GM19468 (cell line): ENCODE results near the gene HJV.

Experiments used
- ATAC-seq: cut with Tn5 transposase; IDR thresholded peaks from one replicate; pipeline ENCODE4 v1.9.1; 2021; ENCODE audit warnings: mild to moderate bottlenecking, moderate library complexity, moderate number of reproducible peaks; ENCODE audit not compliant: unreplicated experiment; ENCODE audit errors: extremely low read depth

The HJV gene

DNA sequence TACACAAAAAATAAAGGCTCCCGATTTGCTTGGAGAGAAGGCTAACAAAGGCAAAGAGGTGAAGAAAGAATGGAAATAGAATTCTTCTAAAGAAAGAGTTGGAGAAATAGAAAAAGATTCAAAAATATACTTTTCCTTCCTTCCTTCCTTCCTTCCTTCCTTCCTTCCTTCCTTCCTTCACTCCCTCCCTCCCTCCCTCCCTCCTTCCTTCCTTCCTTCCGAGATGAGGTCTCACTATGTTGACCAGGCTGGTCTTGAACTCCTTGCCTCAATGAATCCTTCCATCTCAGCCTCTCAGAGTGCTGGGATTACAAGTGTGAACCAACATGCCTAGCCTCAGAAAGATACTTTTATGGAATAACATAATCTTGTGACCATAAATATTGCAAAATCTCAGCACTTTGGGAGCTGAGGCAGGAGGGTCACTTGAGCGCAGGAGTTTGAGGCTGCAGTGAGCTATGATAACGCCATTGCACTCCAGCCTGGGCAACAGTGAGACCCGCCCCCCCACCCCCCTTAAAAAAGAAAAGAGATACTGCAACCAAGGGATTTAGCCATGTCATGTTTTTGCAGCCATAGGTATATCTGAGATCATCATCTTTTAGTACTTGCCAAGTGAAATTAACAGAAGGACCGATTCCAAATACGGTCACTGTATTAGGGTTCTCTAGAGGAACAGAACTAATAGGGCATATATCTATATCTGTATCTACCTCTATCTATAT, 1.0 kb upstream of the HJV start:
- no peak for ATAC-seq

DNA sequence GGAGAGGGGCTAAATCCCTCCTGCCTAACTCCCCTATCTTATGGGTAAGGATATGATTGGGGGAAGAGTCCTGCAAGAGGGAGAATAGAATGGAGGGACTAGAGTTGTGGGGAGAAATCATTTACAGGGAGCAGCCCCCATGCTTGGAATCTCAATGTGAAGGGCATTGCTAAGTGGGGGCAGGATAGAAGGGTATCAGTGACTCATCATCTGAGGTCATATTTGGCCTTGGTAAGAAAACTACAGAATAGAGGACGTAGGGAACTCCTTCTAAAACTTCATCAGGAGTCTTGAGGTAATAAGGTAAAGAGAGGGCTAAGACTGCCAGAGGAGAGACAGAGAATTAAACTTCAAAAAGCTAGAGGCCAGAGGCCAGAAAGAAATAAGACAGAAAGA, 487 bp downstream of the HJV start:
- no peak for ATAC-seq

DNA sequence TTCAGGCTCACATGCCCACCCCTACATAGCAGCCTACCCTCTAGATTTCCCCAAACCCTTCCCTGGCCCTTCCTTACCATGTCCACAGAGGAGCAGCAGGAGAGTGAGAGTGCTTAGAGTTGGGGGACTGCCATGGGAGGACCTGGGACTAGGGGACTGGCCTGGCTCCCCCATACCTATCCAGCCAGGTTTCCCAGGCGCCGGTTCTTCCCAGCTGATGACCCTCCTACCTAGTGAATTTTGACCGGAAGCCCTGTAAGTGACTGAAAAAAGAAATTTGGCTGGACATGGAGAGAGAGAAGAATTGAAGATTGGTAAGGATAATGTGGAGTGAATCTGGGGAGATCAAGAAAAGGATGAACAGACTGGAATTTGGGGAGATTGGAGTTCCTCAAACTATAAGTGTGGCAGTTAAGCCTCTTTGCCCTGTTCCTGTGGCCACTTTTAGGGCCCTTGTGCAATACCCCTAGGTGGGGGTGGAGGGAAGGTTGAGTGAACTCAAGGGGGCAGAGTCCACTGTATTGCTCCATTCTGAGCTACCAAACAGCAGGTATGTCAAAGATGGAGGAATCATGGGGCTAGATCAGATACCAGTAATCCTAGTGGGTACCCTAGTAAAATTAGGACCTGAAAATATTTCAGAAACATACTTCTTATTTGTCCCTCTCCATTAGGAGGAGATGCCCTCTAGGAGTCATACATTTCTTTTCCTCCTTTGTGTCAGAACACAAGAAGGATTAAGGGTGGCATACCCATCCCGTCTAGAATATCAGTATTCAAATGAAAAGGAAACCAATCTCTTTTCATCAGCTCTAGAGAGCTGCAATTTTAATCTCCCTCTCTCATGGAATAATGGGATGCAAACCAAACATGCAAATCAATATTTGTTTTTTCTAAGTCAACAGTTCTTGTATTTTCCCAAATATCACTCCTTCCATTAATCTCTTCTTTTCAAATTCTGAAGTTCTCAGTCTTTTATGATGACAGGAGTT, 1.2 kb downstream of the HJV start:
- ATAC-seq: no peak

DNA sequence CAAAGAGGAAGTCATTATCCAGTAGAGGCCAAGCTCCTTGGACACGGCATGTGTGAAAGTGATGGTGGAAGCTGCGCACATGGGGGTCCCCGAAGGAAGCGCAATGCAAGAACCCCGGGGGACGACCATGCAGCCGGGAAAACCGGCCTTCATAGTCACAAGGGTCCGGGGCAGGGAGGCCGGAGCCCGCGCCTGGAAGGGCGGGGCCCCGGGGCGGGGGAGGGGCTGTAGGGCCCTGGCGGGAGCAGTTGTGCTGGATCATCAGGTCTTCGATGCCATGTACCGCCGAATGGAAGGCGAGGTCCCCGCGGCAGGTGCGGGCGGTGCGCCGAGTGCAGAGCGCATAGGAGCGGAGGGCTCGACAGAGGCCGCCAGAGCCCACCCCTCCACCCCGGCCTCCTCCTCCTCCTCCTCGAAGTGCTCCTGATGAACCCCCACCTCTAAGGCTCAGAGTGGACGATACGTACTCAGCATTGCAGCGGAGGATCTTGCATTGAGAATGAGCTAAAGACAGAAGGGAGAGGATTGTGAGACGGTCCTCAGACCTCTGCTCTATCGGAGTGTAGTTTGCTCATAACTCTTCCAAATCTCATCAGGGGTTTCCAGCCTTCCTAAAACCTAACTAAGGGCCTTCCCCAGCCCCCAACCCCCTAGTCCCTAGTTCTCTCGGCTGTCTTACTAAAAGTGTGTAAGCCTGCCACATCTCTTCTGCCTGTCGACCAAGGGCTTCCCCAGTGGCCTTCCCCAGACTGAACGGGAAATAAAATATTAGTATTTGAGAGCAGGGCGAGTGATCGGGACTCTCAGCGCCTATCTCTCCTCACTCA, 2.1 kb downstream of the HJV start:
- ATAC-seq: no peak

DNA sequence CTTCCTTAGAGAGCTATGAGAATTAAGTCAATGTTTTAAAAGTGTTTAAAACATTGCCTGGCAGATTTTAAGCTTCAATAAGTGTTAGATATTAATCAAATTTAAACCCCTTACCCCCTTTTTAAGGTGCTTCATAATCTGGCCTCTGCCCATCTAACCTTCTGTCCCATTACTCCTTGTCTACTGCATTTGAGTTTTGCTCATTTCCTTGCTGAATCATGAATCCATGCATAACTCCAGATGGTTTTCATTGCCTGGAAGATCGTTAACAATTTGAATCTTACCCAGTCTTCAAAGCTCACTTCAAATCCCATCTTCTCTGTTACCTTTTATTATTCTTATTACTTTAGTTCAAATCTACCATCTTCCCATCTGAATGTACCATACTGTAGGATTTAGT, 4.6 kb downstream of the HJV start:
- no peak for ATAC-seq

DNA sequence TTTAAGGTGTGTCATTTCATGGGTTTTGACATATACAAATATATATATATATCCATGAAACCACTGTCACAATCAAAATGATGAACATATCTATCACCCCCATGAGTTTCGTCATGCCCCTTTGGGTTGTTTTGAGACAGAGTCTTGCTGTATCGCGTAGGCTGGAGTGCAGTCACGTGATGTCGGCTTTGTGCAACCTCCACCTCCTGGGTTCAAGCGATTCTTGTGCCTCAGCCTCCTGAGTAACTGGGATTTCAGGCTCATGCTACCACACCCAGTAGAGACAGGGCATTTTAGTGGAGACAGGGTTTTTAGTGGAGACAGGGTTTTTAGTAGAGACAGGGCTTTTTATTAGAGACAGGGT, 8.0 kb downstream of the HJV start:
- no peak for ATAC-seq

DNA sequence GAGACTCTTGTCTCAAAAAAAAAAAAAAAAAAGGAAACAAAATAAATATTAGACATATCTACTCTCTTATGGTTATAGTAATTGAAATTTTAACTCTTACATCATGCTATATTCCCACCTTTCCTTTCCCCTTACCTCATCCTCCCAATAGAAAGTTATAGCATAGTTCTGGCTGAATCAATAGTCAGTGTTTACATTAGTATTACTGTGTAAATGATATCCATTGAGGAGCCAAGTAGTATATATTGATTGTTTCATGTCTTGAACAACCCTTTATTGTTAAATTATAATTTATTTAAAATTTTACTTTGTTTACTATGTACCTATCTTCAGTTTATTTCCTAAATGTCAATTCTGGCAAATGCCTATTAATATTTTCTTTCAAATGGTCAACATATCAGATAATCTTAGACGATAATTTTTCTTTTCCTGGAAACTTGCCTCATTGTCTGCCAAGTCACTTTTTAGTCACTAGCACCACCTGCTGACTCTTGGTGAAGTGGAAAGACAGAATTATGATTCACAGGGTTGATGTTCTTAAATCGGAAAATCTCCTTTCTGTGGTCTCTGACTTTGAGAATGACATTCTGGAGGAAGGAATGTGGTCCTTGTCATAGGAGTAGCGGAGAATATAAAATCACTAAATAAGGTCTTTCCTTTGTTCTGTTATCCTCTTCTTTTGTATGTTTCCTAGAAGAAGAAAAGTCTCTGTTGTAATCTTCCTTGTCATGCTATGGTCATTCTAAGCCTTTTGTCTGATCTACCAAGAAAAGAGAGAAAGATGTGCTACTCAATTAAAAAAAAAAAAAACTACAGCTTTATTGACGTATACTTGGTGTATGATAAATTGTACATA, 8.6 kb downstream of the HJV start:
- ATAC-seq: no peak

DNA sequence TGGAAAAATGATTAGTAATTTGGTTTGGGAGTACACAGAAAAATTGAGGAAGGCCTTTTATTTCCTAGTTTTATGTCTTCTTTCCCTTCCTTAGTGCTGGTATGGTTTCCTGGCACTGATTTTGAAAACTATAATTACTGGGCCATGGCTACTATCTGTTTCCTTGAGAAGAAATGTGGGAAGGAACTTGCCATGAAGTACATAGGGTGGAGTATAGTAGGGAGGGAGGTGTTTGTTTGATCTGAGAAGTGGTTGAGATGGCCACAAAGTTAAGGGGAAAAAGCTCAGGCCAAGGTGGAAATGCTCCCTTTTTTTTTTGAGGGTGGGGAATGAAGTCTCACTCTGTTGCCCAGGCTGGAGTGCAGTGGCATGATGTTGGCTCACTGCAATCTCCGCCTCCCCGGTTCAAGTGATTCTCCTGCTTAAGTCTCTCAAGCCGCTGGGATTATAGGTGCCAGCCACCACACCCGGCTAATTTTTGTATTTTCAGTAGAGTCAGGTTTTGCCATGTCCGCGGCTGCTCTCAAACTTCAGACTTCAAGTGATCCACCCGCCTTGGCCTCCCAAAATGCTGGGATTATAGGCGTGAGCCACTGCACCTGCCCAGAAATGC, 11.3 kb downstream of the HJV start:
- ATAC-seq: no peak

DNA sequence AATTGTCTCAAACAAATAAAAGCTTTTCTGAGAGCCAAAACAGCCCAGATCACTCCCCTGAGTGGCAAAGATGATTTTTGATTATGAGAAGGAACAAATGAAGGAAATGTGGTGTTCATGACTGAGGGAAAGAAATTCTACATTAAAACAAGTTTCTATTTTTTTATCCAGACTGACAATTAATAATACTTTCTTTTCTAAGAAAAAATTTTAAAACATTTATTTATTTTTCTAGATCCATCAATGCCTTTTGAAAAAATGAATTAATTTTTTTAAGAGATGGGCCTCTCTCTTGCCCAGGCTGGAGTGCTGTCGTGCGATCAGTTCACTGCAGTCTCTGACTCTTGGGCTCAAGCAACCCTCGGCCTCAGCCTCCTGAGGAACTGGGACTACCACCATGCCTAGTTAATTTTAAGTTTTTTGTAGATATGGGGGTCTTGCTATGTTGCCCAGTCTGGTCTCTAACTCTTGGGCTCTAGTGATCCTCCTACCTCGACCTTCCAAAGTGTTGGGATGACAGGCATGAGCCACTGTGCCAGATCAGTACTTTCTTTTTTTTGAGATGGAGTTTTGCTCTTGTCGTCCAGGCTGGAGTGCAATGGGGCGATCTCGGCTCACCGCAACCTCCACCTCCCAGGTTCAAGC, 13.9 kb downstream of the HJV start:
- ATAC-seq: no peak

DNA sequence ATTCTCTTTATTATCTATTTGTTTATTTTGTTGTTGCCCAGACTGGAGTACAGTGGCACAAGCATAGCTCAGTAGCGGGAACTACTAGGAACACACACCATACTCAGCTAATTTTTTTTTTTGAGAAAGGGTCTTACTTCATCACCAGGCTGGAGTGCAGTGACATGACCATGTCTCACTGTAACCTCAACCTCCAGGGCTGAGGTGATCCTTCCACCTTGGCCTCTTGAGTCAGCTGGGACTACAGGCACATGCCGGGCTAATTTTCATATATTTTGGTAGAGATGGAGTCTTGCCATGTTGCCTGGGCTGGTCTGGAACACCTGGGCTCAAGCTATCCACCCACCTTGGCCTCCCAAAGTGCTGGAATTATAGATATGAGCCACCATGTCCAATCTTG, 19.8 kb downstream of the HJV start:
- ATAC-seq: no peak

DNA sequence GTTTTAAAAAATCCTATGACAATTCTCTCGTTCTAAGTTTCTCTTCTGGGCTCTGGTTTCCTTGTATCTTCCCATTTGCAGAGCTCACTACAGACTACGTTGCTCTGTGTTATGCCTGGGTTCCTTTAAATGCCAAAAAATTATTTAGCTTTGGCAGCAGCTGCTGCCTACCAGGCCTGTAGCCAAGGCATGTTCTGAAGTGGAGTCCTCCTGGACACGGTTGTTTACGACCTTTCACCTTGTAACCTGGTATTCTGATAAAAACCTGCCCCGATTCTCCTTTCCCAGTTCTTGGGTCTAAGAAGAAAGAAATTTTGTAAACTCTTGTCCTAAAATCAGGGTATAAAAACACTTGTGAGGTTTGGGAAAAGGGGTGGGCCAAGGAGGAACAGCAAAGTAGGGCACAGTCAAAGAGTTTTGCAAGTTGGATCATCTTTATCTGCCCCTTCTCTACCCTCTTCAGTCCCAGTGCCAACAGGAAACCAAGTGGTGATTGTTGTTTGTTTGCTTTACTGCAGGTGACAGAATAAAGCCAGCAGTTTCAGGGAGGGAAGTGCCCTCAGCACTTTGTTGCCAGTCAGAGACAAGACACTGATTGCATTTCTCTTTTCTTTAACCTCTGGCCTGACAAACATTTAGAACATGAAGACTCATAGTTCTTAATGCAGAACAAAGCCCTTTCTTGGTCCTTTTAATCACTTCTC, 22.1 kb downstream of the HJV start:
- ATAC-seq: no peak

DNA sequence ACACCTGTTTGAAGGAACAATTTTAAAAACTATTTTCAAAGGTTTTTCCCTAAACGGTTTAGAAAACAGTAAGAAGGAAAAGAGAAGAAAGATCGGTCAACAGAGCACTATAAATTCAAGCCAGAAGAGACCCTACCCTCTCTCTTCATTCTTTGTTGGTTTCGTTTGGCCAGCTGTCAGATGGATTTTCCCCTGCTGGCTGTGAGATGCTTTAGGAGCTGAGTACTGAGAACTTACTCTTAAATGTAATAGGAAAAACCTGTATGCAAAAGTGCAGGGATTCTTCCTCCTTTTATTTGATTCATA, 23.9 kb downstream of the HJV start:
- ATAC-seq: no peak

DNA sequence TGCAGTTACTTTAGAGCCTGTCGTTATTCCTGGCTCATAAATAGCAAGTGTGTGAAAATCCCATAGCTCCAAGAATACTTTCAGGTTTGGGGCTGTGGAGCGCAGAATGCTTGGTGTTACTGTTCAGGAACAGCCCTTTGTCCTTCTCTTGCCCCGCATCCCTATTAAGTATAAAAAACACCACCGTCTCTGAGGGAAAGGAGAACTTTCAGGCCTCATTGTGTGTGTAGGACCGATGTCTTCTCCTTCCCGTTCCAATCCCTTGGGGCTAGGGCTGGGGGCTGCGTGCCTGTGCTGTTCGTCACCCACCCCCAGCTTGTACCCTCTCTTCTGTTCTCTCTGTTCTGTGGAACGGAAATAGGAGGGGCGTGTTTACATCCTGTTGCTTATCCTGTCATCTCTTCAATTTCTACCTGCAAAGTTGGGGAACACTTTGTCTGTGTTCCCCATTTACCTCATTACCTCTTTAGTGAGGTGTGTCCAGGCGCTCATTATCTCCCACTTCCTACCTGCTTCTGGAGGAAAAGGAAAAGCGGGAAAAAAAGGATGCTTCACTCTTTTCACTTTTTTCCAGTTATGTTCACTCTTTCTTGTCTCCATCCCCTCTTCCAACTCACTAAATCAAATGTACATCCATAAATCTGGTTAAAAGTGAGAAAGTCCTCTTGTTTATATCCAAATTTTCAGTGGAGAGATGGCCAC, 24.4 kb downstream of the HJV start:
- ATAC-seq: no peak

DNA sequence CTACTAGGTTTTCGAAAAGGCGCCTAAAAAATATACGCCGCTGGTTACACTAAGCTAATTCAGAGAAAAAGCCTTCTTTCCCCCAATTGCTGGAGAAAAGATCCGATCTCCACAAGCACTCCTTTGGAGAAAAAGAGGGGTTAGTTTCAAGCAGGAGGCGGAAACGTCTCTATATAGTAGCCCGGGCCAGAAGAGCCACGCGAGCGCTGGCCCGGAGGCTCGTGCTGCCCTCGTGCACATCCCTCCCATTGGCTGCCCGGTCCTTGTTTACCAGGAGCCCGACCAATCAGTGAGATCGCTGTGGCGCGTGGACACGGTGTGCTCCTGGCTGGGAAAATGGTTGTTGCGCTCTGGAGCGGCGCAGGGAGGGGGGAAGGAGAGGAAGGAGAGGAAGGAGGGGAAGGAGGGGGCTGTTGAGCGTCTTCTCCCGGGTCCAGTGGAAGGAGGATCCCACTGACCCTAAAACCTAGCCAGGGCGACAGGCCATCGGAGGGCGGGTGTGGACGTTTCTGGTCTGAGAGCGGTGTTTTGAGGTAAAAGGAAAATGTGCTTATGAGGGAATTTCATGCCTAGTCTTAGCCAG, 25.0 kb downstream of the HJV start, which contains the start of gene TXNIP:
Gene TXNIP (minus strand): TSS at position 147 of the 583 bp plus-strand sequence. CDS start 313 bp downstream, outside the sequence.
- ATAC-seq: peak; percentile 58

DNA sequence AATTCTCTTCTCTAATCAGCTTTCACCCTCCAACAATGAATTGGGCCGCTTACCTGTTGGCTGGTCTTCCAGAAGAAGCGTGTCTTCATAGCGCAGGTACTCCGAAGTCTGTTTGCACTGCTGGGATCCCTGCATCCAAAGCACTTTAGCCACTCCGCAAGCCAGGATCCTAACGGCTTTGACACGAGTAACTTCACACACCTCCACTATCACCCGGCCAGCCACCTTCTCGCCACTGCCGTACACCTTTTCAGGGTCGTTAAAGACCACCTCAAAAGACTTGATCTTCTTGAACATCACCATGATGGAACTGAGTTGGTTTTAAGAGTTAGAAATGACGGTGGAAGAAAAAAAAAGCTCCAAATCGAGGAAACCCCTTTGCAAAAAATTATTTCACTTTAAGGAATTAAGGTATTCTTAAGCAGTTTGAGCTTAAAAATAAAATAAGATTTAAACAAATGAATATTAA, 25.5 kb downstream of the HJV start:
- ATAC-seq: no peak

DNA sequence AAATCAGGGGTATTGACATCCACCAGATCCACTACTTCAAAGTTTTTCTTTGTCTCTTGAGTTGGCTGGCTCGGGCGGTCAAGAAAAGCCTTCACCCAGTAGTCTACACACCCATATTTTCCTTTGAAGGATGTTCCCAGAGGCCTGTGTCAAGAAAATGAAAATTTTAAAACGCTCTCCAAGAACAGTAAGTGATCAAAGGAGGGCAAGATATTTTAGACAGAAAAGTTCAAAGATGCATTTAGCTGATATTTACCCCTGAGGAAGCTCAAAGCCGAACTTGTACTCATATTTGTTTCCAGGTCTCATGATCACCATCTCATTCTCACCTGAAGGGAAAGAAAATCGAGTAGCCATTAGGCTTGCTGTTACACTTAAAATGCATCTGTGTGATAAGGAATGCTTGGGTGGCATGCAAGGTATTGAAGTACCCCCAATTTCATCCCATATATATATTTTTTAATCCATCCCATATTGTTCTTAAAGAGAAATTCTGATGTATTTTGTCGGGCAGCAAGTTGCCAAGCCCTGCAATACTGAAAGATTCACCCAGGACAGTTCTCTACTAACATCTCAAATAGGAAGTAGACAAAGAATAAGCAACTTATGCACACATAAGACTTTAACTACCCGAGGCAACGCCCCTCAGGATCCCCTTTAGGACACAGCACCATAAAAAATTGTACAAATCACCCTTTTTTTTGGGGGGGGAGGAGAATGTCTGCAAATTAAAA, 26.2 kb downstream of the HJV start:
- no peak for ATAC-seq
